ENCODE results near the gene ZBTB21.

Gene ZBTB21

GRCh38 chr21:42038826-42039425, 28.8 kb upstream of the ZBTB21 start:
- no peak for TF ChIP-seq CTCF (IDR thresholded peaks at IDR 0.05)
- peaks cover 4% of the 10 kb centered on the region for H3K36me3 Mint-ChIP-seq (ENCODE audit: low read depth)
- H3K27me3 Mint-ChIP-seq (ENCODE audit: low read depth, poor library complexity), result peaks cover 8% of the 10 kb centered on the region
- no peak for DNase-seq
- H3K4me3 Mint-ChIP-seq, result no peak overlapping the region
- H3K4me1 Mint-ChIP-seq, result peaks cover 22% of the 10 kb centered on the region
- H3K27ac Mint-ChIP-seq, result no peak overlapping the region
- H3K9me3 Mint-ChIP-seq, result peaks cover 39% of the 10 kb centered on the region

GRCh38 chr21:42038393-42038792, 28.2 kb upstream of the ZBTB21 start:
- Mint-ChIP-seq H3K36me3 (ENCODE audit: low read depth) (peaks cover 4% of the 10 kb centered on the region), H3K27me3 (ENCODE audit: low read depth, poor library complexity) (peaks cover 10% of the 10 kb centered on the region), H3K27ac (no peak overlapping the region), H3K4me3 (no peak overlapping the region), H3K4me1 (peaks cover 22% of the 10 kb centered on the region), H3K9me3 (peaks cover 39% of the 10 kb centered on the region)
- DNase-seq, result no peak
- TF ChIP-seq CTCF (IDR thresholded peaks at IDR 0.05), result no peak

GRCh38 chr21:42037943-42038342, 27.8 kb upstream of the ZBTB21 start:
- Mint-ChIP-seq H3K27me3 (ENCODE audit: low read depth, poor library complexity) (peaks cover 11% of the 10 kb centered on the region), H3K4me1 (peaks cover 22% of the 10 kb centered on the region), H3K36me3 (ENCODE audit: low read depth) (peaks cover 4% of the 10 kb centered on the region), H3K4me3 (no peak overlapping the region), H3K9me3 (peaks cover 39% of the 10 kb centered on the region), H3K27ac (no peak overlapping the region)
- no peak for TF ChIP-seq CTCF (IDR thresholded peaks at IDR 0.05)
- DNase-seq, result no peak

- Mint-ChIP-seq H3K4me3 (no peak overlapping the region), H3K27ac (no peak overlapping the region), H3K36me3 (ENCODE audit: low read depth) (peaks cover 4% of the 10 kb centered on the region), H3K27me3 (ENCODE audit: low read depth, poor library complexity) (peaks cover 11% of the 10 kb centered on the region), H3K4me1 (peaks cover 22% of the 10 kb centered on the region), H3K9me3 (peaks cover 39% of the 10 kb centered on the region)
- no peak for DNase-seq
- no peak for TF ChIP-seq CTCF (IDR thresholded peaks at IDR 0.05)
Measured at GRCh38 chr21:42037516-42037915, 27.4 kb upstream of the ZBTB21 start.

- Mint-ChIP-seq H3K36me3 (ENCODE audit: low read depth) (peaks cover 4% of the 10 kb centered on the region), H3K27ac (no peak overlapping the region), H3K9me3 (peaks cover 39% of the 10 kb centered on the region), H3K27me3 (ENCODE audit: low read depth, poor library complexity) (peaks cover 11% of the 10 kb centered on the region), H3K4me1 (peaks cover 22% of the 10 kb centered on the region), H3K4me3 (no peak overlapping the region)
- no peak for TF ChIP-seq CTCF (IDR thresholded peaks at IDR 0.05)
- DNase-seq, result no peak
Measured at GRCh38 chr21:42036313-42036712, 26.2 kb upstream of the ZBTB21 start.

- Mint-ChIP-seq H3K9me3 (peaks cover 27% of the 10 kb centered on the region), H3K4me3 (no peak overlapping the region), H3K27ac (no peak overlapping the region), H3K36me3 (ENCODE audit: low read depth) (no peaks in the 10 kb centered on the region), H3K4me1 (peaks cover 7% of the 10 kb centered on the region), H3K27me3 (ENCODE audit: low read depth, poor library complexity) (peaks cover 13% of the 10 kb centered on the region)
- no peak for DNase-seq
- TF ChIP-seq CTCF (IDR thresholded peaks at IDR 0.05), result no peak
Measured at GRCh38 chr21:42032968-42033367, 22.8 kb upstream of the ZBTB21 start.

Data from nephron progenitor cell (in vitro differentiated cells).